Measurements from ENCODE around the gene HIBCH.
"Not testable (repeated sequence)": the region's sequence is repeated elsewhere in the genome, so short reads cannot be mapped to it uniquely, and the experiment has no call there.

HIBCH gene

DNA sequence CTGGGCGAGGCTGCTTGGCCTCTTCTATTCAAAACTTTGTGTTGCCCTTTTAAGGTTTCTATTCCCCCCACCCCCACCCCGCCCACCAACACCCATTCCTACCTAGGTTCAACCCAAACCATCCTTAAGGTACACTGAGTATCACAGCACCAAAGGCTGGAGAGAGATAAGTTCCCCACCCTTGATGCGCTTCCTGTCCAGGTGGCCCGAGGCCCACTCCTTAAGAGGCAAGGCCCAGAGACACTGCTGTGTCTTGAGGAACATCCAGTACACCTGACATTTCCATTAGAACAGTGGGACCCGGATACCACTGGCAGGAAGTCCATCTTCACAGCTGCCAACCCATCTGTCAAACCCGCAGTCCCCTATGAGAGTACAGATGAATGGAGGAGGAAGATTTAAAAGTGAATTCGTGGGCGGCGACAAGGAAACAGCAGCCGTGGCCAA lies 23.5 kb upstream of the HIBCH start:
- DNase-seq (ENCODE audit: low spot score) = peak; percentile 54

DNA sequence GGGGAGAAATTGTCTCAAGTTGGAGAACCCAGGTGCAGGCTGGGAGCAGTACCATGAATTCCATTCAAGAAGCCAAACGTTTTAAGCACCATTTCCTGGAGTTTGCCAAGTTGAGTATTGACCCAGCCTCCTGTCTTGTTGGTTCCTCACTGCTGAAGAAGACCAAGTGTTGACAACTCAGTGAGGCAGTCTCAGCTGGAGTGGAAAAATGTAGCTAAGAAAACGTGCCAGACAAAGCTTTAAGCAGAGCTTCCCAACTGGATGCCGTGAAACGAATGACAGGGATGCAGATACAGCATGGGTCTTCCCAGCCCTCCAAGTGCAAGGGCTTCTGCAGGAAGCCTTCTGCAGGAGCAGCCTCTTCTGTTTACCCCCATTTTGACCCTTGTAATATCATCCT lies 23.0 kb upstream of the HIBCH start:
- peak; percentile 29 for DNase-seq (ENCODE audit: low spot score)

DNA sequence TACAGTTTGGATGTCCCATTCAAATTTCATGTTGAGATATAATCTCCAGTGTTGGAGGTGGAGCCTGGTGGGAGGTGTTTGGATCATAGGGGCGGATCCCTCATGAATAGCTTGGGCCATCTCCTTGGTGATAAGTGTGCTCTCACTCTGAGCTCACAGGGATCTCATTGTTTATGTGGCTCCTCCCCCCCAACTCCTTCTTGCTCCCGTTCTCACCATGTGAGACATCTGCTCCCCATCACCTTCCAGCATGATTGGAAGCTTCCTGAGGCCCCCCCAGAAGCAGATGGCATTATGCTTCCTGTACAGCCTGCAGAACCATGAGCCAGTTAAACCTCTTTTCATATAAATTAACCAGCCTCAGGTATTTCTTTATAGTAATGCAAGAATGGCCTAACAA lies 20.7 kb upstream of the HIBCH start:
- no peak for DNase-seq (ENCODE audit: low spot score)

DNA sequence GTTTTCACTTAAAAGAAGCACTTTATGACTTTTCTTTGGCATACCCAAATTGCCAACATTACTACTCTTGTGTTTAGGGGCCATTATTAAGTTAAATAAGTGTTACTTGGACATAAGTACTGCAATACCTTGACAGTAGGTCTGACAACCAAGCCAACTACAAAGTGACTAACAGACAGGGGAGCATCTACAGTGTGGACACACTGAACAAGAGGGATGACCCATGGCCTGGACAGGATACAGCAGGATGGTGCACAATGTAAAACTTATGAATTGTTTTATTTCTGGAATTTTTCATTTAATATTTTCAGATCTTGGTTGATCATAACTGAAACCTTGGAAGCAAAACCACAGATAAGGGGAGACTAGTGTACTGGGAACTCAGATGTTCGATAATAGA lies 19.8 kb upstream of the HIBCH start:
- no peak for DNase-seq (ENCODE audit: low spot score)

DNA sequence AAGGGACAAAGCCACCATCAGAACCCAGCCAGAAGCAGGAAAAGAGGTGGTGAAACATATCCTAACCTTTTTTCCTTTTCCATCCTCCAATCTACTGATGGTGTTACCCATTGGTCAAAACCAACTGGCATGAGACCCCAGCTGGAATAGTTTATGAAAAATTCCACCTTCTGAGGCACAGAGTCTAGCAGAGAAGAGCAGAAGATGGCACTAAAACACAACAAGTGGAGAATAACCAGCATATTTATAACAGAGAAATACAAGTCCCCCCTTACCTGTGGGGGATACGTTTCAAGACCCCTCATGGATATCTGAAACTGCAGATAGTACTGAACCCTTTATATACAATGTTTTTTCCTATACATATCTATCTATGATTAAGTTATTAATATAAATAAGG lies 18.8 kb upstream of the HIBCH start:
- no peak for DNase-seq (ENCODE audit: low spot score)

DNA sequence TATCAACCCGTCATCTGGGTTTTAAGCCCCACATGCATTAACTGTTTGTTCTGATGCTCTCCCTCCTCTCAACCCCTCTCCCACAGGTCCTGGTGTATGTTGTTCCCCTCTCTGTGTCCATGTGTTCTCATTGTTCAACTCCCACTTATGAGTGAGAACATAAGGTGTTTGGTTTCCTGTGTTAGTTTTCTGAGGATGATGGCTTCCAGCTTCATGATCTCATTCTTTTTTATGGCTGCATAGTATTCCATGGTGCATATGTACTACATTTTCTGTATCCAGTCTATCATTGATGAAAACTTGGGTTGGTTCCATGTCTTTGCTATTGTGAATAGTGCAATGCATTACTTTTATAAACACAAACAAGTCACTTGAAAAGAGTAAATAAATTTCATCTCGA lies 16.8 kb upstream of the HIBCH start:
- DNase-seq (ENCODE audit: low spot score) = no peak

DNA sequence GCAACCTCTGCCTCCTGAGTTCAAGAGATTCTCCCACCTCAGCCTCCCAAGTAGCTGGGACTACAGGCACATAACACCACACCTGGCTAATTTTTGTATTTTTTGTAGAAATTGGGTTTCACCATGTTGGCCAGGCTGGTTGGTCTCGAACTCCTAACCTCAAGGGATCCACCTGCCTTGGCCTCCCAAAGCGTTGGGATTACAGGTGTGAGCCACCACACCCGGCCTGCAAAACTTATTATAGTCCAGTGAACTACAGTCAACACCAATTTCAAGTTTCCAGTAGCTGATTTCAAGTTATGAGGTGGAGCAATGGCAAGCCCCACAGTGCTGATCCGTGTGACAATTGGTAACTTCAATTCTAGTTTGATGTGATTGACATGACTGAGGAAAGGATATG lies 16.0 kb upstream of the HIBCH start:
- not testable (repeated sequence) for DNase-seq (ENCODE audit: low spot score)

DNA sequence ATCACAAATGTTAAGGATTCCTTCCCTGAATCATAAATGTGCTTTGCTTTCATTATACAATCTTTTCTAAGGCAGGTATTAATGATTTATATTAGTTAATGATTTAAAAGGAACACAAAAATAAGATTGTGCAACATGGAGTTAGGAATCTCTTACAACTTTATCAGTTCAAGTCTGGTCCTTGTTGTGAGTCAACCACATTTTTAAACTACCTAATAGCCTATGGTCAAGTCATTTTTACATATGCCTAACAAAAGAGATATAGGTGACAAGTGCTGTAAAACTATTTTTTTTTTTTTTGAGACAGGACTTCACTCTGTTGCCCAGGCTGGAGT lies 15.6 kb upstream of the HIBCH start:
- no peak for DNase-seq (ENCODE audit: low spot score)

DNA sequence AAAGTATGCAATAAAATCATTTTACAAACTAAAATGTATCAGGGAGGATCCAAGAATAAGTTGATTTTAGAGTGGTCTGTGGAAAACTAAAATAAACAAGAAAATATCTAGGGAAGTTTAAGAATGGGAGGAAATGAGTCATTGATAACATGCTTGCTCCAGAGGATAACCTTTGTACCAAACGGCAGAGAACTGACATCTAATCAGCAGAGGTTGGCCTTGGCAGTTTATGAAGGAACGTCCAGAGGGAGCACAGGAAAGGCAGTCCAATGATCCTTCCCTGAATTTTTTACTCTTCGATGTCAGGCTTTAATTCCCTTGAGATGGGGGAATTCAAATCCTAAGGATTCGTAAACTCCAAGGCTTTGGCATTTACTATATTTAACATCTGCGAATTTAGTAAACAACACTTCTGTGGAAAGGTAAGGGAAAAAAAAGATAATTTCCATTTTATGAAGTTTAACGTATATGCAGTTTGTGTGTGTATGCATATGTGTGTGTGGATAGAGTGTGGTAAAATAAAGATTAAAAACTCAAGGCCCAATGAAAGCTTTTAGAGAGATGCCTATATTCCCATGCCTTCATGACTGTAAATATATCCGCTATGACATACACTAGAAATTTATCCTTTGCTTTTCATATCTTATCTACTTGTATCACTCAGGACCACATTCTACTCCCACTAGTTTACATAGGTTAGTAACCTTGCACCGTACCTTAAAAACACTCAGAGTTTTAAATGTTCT lies 15.0 kb upstream of the HIBCH start:
- no peak for DNase-seq (ENCODE audit: low spot score)

DNA sequence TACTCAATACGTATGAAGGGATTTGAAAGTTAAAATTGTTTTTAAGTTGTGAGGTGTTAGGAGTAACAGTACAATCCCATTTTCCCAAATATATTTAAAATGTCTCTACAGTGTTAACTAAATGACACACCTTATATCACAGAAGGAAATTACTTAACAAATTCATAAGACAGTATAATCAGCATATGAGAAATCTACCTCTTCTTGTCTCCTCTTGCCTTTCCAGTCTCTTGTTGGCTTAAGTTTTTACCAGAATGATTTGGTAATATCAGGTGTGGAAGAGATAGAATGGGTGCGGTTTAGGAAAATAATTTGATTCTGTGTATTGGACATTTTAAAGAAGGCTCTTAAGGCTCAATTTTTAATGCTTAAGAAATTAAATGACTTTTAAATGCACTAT lies 14.3 kb upstream of the HIBCH start:
- DNase-seq (ENCODE audit: low spot score) = no peak

DNA sequence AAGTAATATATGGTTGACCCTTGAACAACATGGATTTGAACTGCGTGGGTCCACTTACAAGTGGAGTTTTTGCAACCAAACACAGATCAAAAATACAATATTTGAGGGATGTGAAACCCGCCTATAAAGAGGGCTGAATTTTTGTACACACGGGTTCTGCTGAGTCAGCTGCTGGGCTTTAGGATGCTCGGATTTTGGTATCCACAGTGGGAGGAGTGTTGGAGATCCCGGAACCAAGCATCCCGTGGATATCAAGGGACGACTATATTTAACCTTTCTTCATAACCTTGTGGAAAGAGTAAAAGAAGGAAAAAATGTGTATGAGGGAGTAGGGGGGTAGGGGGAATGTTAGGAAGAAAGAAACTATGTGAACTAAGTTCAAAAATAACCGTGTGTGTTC lies 13.8 kb upstream of the HIBCH start:
- no peak for DNase-seq (ENCODE audit: low spot score)

DNA sequence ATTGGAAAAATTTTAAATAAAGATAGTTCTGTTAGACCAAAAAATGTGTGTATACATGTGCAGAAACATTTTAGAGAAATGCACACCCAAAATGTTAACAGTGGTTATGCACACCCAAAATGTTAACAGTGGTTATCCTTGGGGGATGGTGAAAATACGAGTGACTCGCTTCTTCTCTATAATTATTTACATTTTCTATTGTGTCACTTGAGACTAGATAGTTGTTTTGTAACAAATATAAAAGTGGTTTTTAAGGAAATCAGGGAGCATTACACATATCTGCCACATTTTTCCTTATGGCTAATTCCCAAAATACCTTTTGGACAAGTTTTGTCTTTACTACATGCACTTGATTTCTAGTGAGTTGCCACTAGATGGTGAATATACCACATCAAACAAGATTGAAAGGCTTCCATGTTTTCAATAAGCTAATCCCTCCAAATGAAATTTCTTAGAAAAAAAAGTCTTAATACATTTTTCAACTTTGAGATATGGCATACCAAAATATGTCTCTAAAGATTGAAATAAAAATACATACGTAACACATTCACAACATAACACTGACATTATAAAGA lies 9.0 kb upstream of the HIBCH start:
- DNase-seq (ENCODE audit: low spot score) = no peak

DNA sequence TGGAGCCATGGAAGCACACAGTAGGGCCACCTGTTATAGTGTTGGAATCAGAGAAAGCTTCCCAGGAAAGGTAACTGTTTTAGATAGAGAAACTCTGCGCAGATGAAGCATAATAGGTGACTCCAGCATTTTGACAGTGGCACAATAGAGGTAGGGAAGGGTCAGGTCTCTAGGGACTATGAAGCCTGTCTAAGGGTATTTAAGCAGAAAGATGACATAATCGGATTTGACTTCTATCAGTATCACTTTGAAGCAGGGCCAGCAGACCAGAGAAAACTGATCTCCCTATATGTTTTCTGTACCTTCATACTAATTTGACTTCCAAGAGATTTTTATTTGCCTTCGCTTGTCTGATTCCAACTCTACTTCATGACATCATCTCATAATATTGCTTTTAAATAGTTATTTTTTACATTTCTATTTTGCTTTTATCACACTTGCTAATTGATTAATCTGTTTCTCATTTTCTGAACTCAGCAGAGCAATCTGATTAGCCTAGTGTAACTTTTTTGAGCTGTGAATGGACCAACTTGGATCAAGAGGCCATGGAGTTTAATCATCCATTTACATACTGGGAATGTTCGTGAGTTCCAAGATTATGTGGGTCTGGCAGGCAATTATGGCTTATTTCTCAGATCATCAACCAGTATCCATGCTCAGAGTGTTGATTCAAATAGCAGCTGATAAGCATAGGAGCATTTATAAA lies 8.4 kb upstream of the HIBCH start:
- DNase-seq (ENCODE audit: low spot score) = no peak

DNA sequence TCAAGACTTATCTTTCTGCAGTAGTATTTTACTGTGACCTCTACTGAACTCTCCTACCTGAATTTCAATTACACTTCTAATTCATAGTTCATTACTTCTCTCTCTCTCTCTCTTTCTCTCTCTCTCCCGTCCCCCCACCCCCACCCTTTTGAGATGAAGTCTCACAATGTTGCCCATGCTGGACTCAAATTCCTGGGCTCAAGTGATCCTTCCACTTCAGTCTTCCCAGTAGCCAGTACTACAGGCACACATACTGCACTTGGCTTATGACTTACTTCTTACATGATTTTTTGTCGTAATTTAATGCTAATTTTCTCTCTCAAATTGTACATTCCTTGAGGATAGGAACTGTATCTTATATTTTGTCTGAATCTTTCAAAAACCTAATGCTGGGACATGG lies 6.0 kb upstream of the HIBCH start:
- no peak for DNase-seq (ENCODE audit: low spot score)

DNA sequence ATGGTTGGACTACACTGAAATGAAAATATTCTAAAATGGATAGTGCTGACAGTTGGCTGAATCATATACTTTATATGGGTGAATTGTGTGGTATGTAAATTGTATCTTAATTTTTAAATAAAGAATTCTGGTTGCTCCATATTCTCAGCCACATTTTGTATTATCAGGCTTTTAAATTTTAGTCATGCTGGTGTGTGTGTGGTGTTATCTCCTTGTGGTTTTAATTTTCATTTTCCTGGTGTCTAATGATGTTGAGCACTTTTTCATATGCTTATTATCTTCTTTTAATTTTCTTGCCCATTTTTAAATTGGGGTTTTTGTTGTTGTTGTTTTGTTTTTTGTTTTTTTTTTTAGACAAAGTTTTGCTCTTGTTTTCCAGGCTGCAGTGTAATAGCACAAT lies 3.8 kb upstream of the HIBCH start:
- no peak for DNase-seq (ENCODE audit: low spot score)

DNA sequence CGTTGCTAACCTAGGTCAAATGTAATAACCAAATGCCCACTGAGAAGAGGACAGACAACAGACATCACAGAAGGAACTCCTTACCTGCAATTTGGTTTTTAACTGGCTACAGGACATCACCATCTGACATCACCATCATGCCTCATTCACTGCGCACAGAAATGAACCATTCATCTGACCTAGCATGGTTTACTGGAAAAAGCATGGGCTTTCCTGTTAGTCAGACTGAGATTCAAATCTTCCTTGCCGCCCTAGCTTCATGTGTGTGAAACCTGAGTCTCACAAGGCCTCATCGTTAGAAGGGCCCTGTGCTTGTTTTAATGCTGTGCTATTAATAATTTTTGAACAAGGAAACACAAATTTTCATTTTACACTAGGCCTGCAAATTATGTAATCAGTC lies 1.1 kb upstream of the HIBCH start:
- DNase-seq (ENCODE audit: low spot score) = no peak

DNA sequence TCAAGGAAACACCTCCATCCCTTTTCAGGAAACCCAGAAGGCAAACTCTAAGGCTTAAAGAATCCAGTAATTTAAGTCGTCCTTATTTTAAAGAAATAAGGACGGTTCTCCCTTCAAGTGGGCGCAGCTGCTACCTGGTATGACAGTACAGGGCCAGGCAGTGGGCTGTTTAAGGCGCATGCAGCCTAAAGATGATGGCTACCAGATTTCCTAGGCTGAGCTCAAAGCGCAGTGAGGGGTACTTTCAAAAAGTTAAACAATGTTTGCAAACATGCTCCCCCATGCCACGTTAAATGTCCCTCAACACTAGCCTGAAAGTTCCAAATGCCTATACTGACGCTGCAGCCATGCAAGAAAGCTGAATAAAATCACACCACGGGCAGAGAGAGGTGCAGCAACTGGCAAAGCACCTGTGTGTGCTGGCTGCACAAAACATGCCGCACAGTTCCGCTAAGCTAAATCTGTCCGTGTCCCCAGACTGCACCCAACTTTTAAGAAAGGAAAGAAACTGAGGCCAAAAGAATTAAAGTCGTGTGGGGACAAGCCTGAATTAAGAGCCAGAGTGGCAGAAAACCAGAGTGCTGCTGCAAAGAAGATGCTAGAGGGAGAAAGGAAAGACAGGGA lies 583 bp downstream of the HIBCH start:
- peak; percentile 51 for DNase-seq (ENCODE audit: low spot score)

DNA sequence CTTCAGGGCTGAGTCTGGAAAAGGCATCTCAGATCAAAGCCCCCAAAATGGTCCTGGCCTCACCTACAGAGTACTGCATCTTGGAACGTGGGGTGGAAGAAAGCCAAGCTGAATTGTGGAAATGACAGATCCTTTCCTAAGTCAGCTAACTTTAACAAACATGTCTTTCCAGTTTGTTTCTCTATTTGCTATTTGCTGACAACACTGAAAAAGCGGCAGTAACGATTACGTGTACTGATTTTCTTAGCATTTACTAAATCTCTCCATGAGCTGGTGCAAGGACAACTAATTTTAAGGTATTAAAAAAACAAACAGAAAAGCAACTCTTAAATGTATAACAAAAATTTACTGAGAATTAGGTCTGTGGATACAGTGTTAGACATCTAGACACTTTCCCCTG lies 1.1 kb downstream of the HIBCH start:
- DNase-seq (ENCODE audit: low spot score) = no peak

DNA sequence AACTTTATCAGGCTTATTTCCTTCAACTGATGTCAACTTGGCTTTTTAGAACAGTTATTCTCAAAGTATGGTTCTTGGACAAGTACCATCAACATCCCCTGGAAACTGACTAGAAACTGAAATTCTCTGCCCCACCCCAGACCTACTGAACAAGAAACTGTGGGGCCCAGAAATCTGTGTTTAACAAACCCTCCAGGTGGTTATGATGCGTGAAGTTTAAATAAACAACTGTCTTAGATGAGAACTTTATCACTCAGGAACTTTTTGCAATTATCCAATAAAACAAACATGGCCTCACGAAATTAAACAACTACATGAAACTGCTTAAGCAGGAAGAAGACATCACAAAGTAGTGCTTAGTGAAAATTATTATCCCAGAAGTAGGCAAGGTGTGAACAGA lies 4.4 kb downstream of the HIBCH start:
- DNase-seq (ENCODE audit: low spot score) = no peak

DNA sequence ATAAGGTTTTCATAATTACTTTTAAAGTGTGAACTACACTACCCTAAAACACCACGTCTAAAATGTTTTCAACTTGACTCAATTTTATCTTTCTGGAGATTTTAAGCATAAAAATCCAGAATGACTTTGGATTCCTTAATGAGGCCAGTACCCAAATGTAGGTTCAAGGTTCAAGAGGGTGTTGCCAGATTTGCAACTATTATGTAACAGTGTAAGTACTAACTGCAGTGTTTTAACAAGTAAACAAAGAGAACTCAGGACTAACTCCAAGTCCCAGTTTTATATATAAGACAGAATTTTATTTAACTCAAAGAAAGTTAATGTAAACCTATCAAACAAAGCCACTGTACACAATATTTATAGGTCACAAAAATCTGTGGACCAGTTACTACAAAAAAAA lies 5.7 kb downstream of the HIBCH start:
- DNase-seq (ENCODE audit: low spot score) = no peak

DNA sequence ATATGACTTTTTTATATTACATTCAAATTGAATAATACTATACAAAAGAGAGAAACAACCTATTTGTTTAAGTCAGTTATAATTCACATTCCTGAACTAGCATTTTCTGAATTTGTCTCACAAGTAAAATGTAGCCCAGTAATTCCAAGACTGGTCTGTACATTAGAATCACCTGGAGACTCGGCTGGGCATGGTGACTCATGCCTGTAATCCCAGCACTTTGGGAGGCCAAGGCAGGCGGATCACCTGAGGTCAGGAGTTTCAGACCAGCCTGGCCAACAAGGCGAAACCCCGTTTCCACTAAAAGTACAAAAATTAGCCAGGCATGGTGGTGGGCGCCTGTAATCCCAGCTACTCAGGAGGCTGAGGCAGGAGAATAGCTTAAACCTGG lies 7.0 kb downstream of the HIBCH start:
- DNase-seq (ENCODE audit: low spot score) = not testable (repeated sequence)

DNA sequence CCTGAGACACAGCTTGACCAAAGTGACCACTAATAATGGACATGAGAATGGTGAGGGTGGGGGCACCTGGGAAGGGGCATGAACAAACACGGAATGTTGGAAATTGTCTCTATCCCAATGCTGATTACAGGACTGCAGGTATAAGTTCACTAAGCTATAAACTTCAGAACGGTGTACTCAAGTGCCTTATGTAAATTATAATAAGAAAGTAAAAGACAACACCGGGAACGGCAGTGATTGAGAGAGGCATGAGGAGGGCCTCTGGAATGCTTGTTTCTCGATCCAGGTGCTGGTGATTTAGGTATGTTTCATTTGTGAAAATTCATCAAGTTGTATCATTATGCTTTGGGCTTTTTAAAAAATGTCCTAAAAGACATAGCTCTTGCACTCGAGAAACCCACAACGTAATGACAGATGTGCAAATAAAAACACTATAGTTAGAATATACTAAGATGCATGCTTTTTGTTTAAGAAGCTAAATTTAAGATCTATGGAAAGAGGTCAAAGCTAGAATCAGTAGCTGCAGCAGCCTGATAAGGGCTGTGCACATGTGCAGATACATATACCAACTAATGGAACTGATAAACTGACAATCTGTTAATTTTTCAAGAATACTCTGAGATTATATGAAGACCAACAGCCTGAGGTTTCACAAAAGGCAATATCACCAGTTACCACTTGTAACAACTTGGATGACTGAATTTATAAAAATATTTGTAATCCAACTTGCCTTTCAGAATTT lies 7.6 kb downstream of the HIBCH start:
- no peak for DNase-seq (ENCODE audit: low spot score)

DNA sequence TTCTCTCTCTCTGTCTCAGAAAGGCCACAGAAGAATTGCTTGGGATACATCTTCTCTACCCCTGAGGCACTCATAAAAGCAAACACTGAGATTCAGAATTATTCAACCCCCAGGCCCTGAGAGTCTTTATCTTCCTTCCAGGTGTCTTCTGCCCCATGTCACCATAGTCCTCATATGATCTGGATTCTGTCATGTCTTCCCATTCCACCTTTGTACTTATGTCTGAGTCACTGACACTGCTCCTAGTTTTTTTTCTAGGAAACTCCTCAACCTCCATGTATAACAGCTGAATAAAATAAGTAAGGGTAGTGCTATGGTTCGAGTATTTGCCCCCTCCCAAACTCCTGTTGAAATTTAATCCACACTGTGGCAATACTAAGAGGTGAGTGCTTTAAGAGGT lies 11.6 kb downstream of the HIBCH start:
- DNase-seq (ENCODE audit: low spot score) = no peak

Data from cerebellar cortex (tissue), 1 donor.